Measurements from ENCODE around the gene S100A7A.
"Not testable (repeated sequence)": the region's sequence is repeated elsewhere in the genome, so short reads cannot be mapped to it uniquely, and the experiment has no call there.

S100A7A gene

GRCh38 chr1:153456396-153456795 lies 40.1 kb downstream of the S100A7A start:
- ATAC-seq (replicated peaks; ENCODE audit: extremely low read depth, poor library complexity, severe bottlenecking), result no peak
- Mint-ChIP-seq H3K27me3 (peaks cover 66% of the 10 kb centered on the region), H3K36me3 (ENCODE audit: insufficient read depth) (no peaks in the 10 kb centered on the region), H3K27ac (ENCODE audit: low read depth) (no peak overlapping the region), H3K9me3 (no peaks in the 10 kb centered on the region), H3K4me3 (no peak overlapping the region), H3K4me1 (no peaks in the 10 kb centered on the region)
- DNase-seq (ENCODE audit: low spot score in 2 of 2), result no peak

GRCh38 chr1:153459655-153460054 lies 43.3 kb downstream of the S100A7A start:
- Mint-ChIP-seq H3K36me3 (ENCODE audit: insufficient read depth) (no peaks in the 10 kb centered on the region), H3K9me3 (no peaks in the 10 kb centered on the region), H3K4me3 (no peak overlapping the region), H3K27me3 (peaks cover 73% of the 10 kb centered on the region), H3K27ac (ENCODE audit: low read depth) (no peak overlapping the region), H3K4me1 (no peaks in the 10 kb centered on the region)
- ATAC-seq (replicated peaks; ENCODE audit: extremely low read depth, poor library complexity, severe bottlenecking) (no peak), DNase-seq (ENCODE audit: low spot score in 2 of 2) (no peak)

- peaks cover 73% of the 10 kb centered on the region for H3K27me3 Mint-ChIP-seq
- no peak within 1 kb of the TSS for H3K4me3 Mint-ChIP-seq
- no peaks in the 10 kb centered on the region for H3K4me1 Mint-ChIP-seq
- ATAC-seq (replicated peaks; ENCODE audit: extremely low read depth, poor library complexity, severe bottlenecking) (no peak), DNase-seq (ENCODE audit: low spot score in 2 of 2) (no peak)
- no peaks in the 10 kb centered on the region for H3K9me3 Mint-ChIP-seq
- H3K36me3 Mint-ChIP-seq (ENCODE audit: insufficient read depth), result no peaks in the 10 kb centered on the region
- H3K27ac Mint-ChIP-seq (ENCODE audit: low read depth), result no peak within 1 kb of the TSS
Observed at GRCh38 chr1:153460551-153460950, 44.2 kb downstream of the S100A7A start, which contains the start of gene S100A7. Gene S100A7 (minus strand): TSS chr1:153460651. CDS start chr1:153459013, 1,638 bp downstream.

- DNase-seq (ENCODE audit: low spot score in 2 of 2); H3K36me3 Mint-ChIP-seq (ENCODE audit: insufficient read depth); H3K4me1 Mint-ChIP-seq; H3K27ac Mint-ChIP-seq (ENCODE audit: low read depth); H3K9me3 Mint-ChIP-seq; ATAC-seq (replicated peaks; ENCODE audit: extremely low read depth, poor library complexity, severe bottlenecking); H3K4me3 Mint-ChIP-seq: not testable (repeated sequence)
- H3K27me3 Mint-ChIP-seq, result peaks cover 56% of the 10 kb centered on the region
Observed at GRCh38 chr1:153462741-153463140, 46.4 kb downstream of the S100A7A start.

GRCh38 chr1:153465811-153466636 lies 49.7 kb downstream of the S100A7A start:
- ATAC-seq (replicated peaks; ENCODE audit: extremely low read depth, poor library complexity, severe bottlenecking) (no peak), DNase-seq (ENCODE audit: low spot score in 2 of 2) (peak; percentile 29 to 50)
- no peaks in the 10 kb centered on the region for H3K4me1 Mint-ChIP-seq
- H3K27ac Mint-ChIP-seq (ENCODE audit: low read depth), result no peak overlapping the region
- no peak overlapping the region for H3K4me3 Mint-ChIP-seq
- no peaks in the 10 kb centered on the region for H3K36me3 Mint-ChIP-seq (ENCODE audit: insufficient read depth)
- H3K27me3 Mint-ChIP-seq, result peaks cover 39% of the 10 kb centered on the region
- no peaks in the 10 kb centered on the region for H3K9me3 Mint-ChIP-seq

- Mint-ChIP-seq H3K4me3 (no peak overlapping the region), H3K27me3 (peaks cover 32% of the 10 kb centered on the region), H3K36me3 (ENCODE audit: insufficient read depth) (no peaks in the 10 kb centered on the region), H3K9me3 (no peaks in the 10 kb centered on the region), H3K27ac (ENCODE audit: low read depth) (no peak overlapping the region), H3K4me1 (no peaks in the 10 kb centered on the region)
- DNase-seq (ENCODE audit: low spot score in 2 of 2) (no peak), ATAC-seq (replicated peaks; ENCODE audit: extremely low read depth, poor library complexity, severe bottlenecking) (no peak)
Observed at GRCh38 chr1:153466908-153467307, 50.6 kb downstream of the S100A7A start.

- no peaks in the 10 kb centered on the region for H3K36me3 Mint-ChIP-seq (ENCODE audit: insufficient read depth)
- H3K9me3 Mint-ChIP-seq, result peaks cover 12% of the 10 kb centered on the region
- no peak for ATAC-seq (replicated peaks; ENCODE audit: extremely low read depth, poor library complexity, severe bottlenecking)
- no peaks in the 10 kb centered on the region for H3K4me1 Mint-ChIP-seq
- no peak for DNase-seq (ENCODE audit: low spot score in 2 of 2)
- H3K4me3 Mint-ChIP-seq, result no peak overlapping the region
- no peak overlapping the region for H3K27ac Mint-ChIP-seq (ENCODE audit: low read depth)
- H3K27me3 Mint-ChIP-seq, result peaks cover 43% of the 10 kb centered on the region
Observed at GRCh38 chr1:153470707-153471106, 54.4 kb downstream of the S100A7A start.

Data from central memory CD8-positive, alpha-beta T cell (primary cell).